Mucosa of rectum (tissue), 2 donors: ENCODE data around the gene SMIM29.

Experiments
- H3K27ac ChIP-seq, 2 donors: one replicate each; pipeline ENCODE4 v1.7.0; 2013; ENCODE audit warnings: inconsistent platforms in 2 of 2, low read depth in 2 of 2, low read length in 2 of 2
- H3K27me3 ChIP-seq, 2 donors: one replicate each; pipeline ENCODE4 v1.7.0; 2013; ENCODE audit warnings: low read length in 2 of 2; ENCODE audit not compliant: control insufficient read depth in 2 of 2, insufficient read depth in 2 of 2
- H3K36me3 ChIP-seq, 2 donors: one replicate each; pipeline ENCODE4 v1.7.0; 2013; ENCODE audit warnings: low read length in 2 of 2; ENCODE audit not compliant: control insufficient read depth in 2 of 2, insufficient read depth in 2 of 2
- H3K4me1 ChIP-seq, 2 donors: one replicate each; pipeline ENCODE4 v1.7.0; 2013; ENCODE audit warnings: low read length in 2 of 2, mild to moderate bottlenecking in 1 of 2; ENCODE audit not compliant: control insufficient read depth in 2 of 2, insufficient read depth in 2 of 2
- H3K4me3 ChIP-seq, 2 donors: one replicate each; pipeline ENCODE4 v1.7.0; 2013; ENCODE audit warnings: low read length in 2 of 2
- H3K9ac ChIP-seq, 2 donors: one replicate each; pipeline ENCODE4 v1.7.0; 2013; ENCODE audit warnings: low read length in 2 of 2, low read depth in 1 of 2, mild to moderate bottlenecking in 1 of 2
- H3K9me3 ChIP-seq, 2 donors: one replicate each; pipeline ENCODE4 v1.7.0; 2013; ENCODE audit warnings: low read length in 2 of 2; ENCODE audit not compliant: control insufficient read depth in 2 of 2
- donor health status: healthy.
- donor health status: Normal muscosa, but diverticular disease.

The SMIM29 gene

DNA sequence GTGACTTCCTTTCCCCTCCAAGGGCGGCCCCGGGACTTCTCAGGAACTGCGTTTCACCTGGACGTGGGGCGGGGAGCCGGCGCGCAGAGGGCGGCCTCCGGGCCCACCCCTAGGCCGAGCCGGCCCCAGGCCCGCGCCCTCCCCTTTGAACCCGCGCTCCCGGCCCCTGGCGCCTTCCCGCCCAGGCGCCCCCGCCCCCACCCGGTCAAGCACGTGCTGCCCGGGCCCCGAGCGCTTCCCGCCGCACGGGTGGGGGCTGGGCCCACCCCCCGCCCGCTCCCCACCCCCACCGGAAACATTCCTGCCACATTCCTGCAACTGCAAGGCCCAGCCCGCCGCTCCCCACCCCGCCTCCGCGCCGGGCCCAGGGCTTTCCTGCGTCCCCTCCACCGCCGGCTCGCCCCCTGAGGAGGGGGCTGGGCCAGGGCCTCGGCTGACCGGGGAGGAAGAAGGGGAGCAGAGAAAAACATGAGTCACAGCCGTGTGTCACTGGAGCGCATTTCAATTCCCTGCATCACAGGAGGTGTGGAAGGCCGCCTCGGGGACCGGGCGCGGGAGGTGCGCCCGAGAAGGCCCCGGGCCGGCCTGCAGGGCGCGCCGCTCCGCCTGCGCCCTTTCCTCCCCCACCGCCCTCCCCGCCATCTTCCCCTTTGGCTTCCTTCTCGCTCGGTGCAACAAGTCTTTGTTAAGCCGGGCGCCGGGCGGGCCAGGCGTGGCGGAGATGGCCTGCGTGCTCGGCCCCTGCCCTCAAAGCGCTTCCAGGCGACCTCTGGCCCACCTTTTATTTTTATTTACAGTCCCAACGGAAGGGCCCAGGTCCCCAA, 13.3 kb downstream of the SMIM29 start:
- Histone ChIP-seq H3K4me1 (peaks cover 5 to 9% of the 10 kb centered on the region in 2 donors), H3K4me3 (peak overlapping the region; percentile 72 to 75), H3K27me3 (no peaks in the 10 kb centered on the region), H3K9me3 (no peaks in the 10 kb centered on the region), H3K27ac (peak overlapping the region; percentile 95 to 98), H3K36me3 (no peaks in the 10 kb centered on the region), H3K9ac (peak overlapping the region; percentile 80 to 85)

GRCh38 chr6:34234667-34235306, 14.0 kb downstream of the SMIM29 start:
- Histone ChIP-seq H3K27me3 (no peaks in the 10 kb centered on the region), H3K27ac (peak overlapping the region in 1 of 2 donors; percentile 98), H3K9me3 (no peaks in the 10 kb centered on the region), H3K4me3 (no peak overlapping the region), H3K9ac (no peak overlapping the region), H3K36me3 (no peaks in the 10 kb centered on the region), H3K4me1 (peaks cover 5 to 9% of the 10 kb centered on the region in 2 donors)

- Histone ChIP-seq H3K36me3 (no peaks in the 10 kb centered on the region), H3K9ac (no peak overlapping the region), H3K4me3 (no peak overlapping the region), H3K27me3 (no peaks in the 10 kb centered on the region), H3K4me1 (peaks cover 5 to 9% of the 10 kb centered on the region in 2 donors), H3K9me3 (no peaks in the 10 kb centered on the region), H3K27ac (no peak overlapping the region)
Observed at GRCh38 chr6:34233867-34234266, 14.9 kb downstream of the SMIM29 start.

DNA sequence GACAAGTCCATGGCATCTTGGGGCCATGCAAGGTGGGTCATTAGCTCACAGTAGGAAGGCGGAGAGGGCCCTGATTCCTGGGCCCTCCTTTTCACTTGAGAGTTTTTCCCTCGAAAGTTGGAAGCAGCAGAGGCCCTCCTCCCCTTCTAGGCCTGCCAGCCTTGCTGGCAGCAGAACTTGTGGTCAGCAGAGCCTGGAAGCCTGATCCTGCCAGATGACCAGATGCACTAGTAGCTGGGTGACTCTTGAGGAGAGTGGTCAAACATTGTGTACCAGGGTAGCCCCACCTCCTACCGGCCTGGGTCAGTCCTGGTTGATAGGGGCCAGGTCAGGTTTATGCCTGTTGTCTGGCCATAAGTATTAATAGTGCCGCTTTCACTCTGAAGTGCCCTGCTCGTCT, 15.9 kb downstream of the SMIM29 start:
- Histone ChIP-seq H3K4me1 (peaks cover 0 to 3% of the 10 kb centered on the region in 2 donors), H3K27ac (no peak overlapping the region), H3K9me3 (no peaks in the 10 kb centered on the region), H3K27me3 (no peaks in the 10 kb centered on the region), H3K9ac (no peak overlapping the region), H3K36me3 (no peaks in the 10 kb centered on the region), H3K4me3 (no peak overlapping the region)

- no peaks in the 10 kb centered on the region for H3K36me3 ChIP-seq
Observed at GRCh38 chr6:34231566-34232336, 17.1 kb downstream of the SMIM29 start.

GRCh38 chr6:34230653-34231371, 18.0 kb downstream of the SMIM29 start:
- H3K9me3 ChIP-seq: no peaks in the 10 kb centered on the region
- no peaks in the 10 kb centered on the region for H3K27me3 ChIP-seq
- no peaks in the 10 kb centered on the region for H3K4me1 ChIP-seq
- no peaks in the 10 kb centered on the region for H3K36me3 ChIP-seq
- no peak overlapping the region for H3K27ac ChIP-seq
- H3K9ac ChIP-seq: no peak overlapping the region
- H3K4me3 ChIP-seq: no peak overlapping the region

More at GRCh38 chr6:34231566-34232336, 17.1 kb downstream of the SMIM29 start:
- Histone ChIP-seq H3K4me1 (no peaks in the 10 kb centered on the region), H3K9me3 (no peaks in the 10 kb centered on the region), H3K27ac (no peak overlapping the region), H3K27me3 (no peaks in the 10 kb centered on the region), H3K9ac (no peak overlapping the region), H3K4me3 (no peak overlapping the region)

DNA sequence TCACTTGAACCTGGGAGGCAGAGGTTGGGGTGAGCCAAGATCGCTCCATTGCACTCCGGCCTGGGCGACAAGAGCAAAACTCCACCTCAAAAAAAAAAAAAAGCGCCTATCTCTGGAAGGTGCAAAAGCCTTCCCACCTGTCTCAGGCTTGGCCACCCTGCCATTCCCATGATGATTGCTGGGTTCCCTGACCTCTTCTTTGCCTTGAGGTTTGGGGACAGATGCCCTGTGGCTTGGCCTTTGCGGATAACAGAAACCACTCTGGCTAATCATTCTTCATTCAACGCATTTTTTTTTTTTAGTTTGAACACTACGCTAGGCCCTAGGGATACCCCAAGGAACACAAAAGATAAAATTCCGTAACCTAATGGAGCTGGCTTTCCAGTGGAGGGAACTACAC, 18.9 kb downstream of the SMIM29 start:
- H3K4me1 ChIP-seq: no peaks in the 10 kb centered on the region
- H3K27ac ChIP-seq: no peak overlapping the region
- H3K27me3 ChIP-seq: no peaks in the 10 kb centered on the region
- H3K9me3 ChIP-seq: no peaks in the 10 kb centered on the region
- H3K36me3 ChIP-seq: no peaks in the 10 kb centered on the region
- H3K9ac ChIP-seq: no peak overlapping the region
- no peak overlapping the region for H3K4me3 ChIP-seq

DNA sequence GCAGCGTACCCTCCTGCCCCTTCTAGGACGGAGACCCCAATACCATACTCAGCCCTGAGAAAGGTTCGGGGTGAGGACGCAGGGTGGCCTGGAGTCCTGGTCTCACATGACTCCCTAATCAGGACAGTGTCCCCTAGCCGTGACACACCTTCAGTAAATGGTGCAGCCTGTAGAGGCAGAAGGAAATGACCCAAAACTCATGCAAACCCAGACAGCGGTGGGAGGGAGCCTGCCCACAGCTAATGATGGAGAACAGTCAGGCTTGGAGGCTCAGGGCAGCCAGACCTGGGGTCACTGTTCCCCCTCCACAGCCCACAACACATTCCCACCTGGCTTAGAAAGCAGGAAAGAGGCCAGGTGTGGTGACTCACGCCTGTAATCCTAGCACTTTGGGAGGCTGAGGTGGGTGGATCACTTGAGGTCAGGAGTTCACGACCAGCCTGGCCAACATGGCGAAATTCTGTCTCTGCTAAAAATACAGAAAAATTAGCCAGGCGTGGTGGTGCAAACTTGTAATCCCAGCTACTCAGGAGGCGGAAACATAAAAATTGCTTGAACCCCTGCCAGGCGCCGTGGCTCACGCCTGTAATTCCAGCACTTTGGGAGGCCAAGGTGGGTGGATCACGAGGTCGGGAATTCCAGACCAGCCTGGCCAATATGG, 20.9 kb downstream of the SMIM29 start:
- Histone ChIP-seq H3K27ac (peak overlapping the region in 1 of 2 donors; percentile 32), H3K4me1 (peaks cover 11 to 12% of the 10 kb centered on the region in 2 donors), H3K9ac (no peak overlapping the region)

DNA sequence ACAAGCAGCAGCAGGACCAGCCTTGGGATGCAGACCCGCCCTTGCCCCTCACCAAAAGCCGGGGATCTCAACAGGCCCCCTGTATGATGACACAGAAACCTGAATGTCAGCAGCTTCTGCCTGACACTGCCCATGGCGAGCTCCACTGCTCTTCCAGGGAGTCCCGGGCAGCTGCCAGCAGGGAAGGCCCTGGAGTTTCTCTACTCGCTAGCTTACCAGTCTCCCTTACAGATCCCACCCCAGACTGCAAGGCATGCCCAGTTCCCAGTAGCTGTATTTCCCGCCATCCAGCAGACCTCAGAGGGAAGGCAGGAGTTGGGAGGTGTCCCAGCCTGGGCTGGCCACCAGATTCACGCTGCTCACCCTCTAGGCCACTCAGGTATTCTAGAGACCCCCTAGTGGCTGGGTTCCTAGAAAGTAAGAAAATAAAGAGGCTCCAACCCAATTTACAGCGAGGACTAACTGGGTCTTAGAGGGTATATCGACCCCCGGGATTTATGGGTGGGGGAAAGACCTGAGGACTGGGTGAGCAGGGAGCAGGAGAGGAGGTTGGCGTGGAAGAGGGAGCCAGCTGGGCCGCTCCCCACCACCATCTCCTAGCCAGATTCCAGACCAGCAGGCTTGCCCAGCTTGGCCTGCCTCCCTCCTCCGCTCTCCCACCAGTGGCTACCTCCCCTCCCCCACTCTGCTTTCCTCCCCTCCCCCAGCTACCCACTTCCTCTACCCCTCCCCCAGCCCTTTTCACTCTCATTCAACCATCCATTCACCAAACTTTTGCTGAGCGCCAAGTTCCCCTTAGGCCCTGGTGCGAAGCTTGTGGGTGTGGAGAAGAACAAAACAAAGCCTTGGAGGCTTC, 21.8 kb downstream of the SMIM29 start:
- H3K27ac ChIP-seq: no peak overlapping the region
- no peak overlapping the region for H3K4me3 ChIP-seq
- no peak overlapping the region for H3K9ac ChIP-seq
- H3K36me3 ChIP-seq: no peaks in the 10 kb centered on the region
- no peaks in the 10 kb centered on the region for H3K9me3 ChIP-seq
- H3K27me3 ChIP-seq: no peaks in the 10 kb centered on the region
- peaks cover 11 to 12% of the 10 kb centered on the region in 2 donors for H3K4me1 ChIP-seq

More for the DNA sequence above, 20.9 kb downstream of the SMIM29 start:
- H3K4me3 ChIP-seq: no peak overlapping the region
- no peaks in the 10 kb centered on the region for H3K9me3 ChIP-seq
- no peaks in the 10 kb centered on the region for H3K36me3 ChIP-seq
- H3K27me3 ChIP-seq: no peaks in the 10 kb centered on the region
